K562 (cell line): ENCODE results near the gene GIGYF1. TPM values are rescaled to one million over a fixed set of nuclear protein-coding genes. Genes with fewer than 3 reads are reported as not detected.

Experiments used
- ARHGAP35 ChIP-seq: fragments of 450-650 bp; IDR thresholded peaks from 2 replicates; pipeline ENCODE4 v1.6.1; 2018; ENCODE audit not compliant: partially characterized antibody
- ARID4B ChIP-seq: sonication (generic); formaldehyde crosslinking; IDR thresholded peaks from 2 replicates; pipeline ENCODE4 v1.8.0; 2022; ENCODE audit warnings: mild to moderate bottlenecking, missing genetic modification reagents
- ETS1 ChIP-seq: conservative IDR thresholded peaks from 2 replicates; pipeline ENCODE4 v1.6.1; 2011; ENCODE audit warnings: low read depth, mild to moderate bottlenecking, low read length; ENCODE audit not compliant: control insufficient read depth
- NR4A1 ChIP-seq, 2 experiments: fragments of 250-450 bp in 1 of 2; fragments of 450-650 bp in 1 of 2; sonication (Bioruptor Pico) in 1 of 2; IDR thresholded peaks; 2 replicates each; pipeline versions ENCODE4 v1.4.0 to v1.6.1; 2016 to 2020; ENCODE audit warnings: mild to moderate bottlenecking in 2 of 2, missing compliant biosample characterization in 1 of 2, missing genetic modification characterization in 1 of 2, moderate library complexity in 1 of 2
- POLR2A ChIP-seq: fragments of 450-650 bp; conservative IDR thresholded peaks from 2 replicates; pipeline ENCODE4 v1.6.1; 2016
- POLR2G ChIP-seq: fragments of 200-400 bp; formaldehyde crosslinking; IDR thresholded peaks from 2 replicates; pipeline ENCODE4 v1.6.1; 2017; ENCODE audit warnings: low read depth, mild to moderate bottlenecking, antibody characterized with exemption, low read length, moderate library complexity
- RBBP5 ChIP-seq: fragments of 200-600 bp; sonication (generic); IDR thresholded peaks from 2 replicates; pipeline ENCODE4 v1.6.1; 2012; ENCODE audit warnings: borderline replicate concordance, mild to moderate bottlenecking, low read length, control low read depth, inconsistent platforms; ENCODE audit not compliant: insufficient read depth, poor library complexity, severe bottlenecking
- RBM22 ChIP-seq: fragments of 200-400 bp; formaldehyde crosslinking; IDR thresholded peaks from 2 replicates; pipeline ENCODE4 v1.6.1; 2018; ENCODE audit warnings: low read length, low read depth; ENCODE audit not compliant: poor library complexity, severe bottlenecking
- SAP30 ChIP-seq: fragments of 200-600 bp; sonication (generic); IDR thresholded peaks from 2 replicates; pipeline ENCODE4 v1.6.1; 2012; ENCODE audit warnings: borderline replicate concordance, low read depth, mild to moderate bottlenecking, moderate library complexity, low read length, control low read depth, inconsistent platforms; ENCODE audit not compliant: insufficient read depth, poor library complexity, severe bottlenecking
- SLC30A9 ChIP-seq: fragments of 250-450 bp; sonication (Bioruptor Pico); IDR thresholded peaks from 2 replicates; pipeline ENCODE4 v1.8.0; 2022; ENCODE audit warnings: mild to moderate bottlenecking, moderate library complexity
- VEZF1 ChIP-seq: fragments of 200-800 bp; sonication (Bioruptor generic); IDR thresholded peaks from 2 replicates; pipeline ENCODE4 v1.6.1; 2017; ENCODE audit warnings: missing genetic modification characterization, missing compliant biosample characterization
- ZNF639 ChIP-seq, 2 experiments: fragments of 200-800 bp in 1 of 2; sonication (Bioruptor generic) in 1 of 2; sonication (generic) in 1 of 2; formaldehyde crosslinking in 1 of 2; IDR thresholded peaks in 1 of 2; conservative IDR thresholded peaks in 1 of 2; 2 replicates each; pipeline versions ENCODE4 v1.5.0 to v1.6.1; 2016 to 2020; ENCODE audit warnings: missing compliant biosample characterization in 1 of 2, missing genetic modification characterization in 1 of 2, missing genetic modification reagents in 1 of 2
- polyA plus RNA-seq, 8 experiments: library from polyadenylated mRNA; depleted of rRNA in 4 of 8; stranded (reverse) in 5 of 8; unstranded in 3 of 8; fragments of >200 nt; fragmentation: Nextera tagmentation in 2 of 8; fragmentation: Illumina TruSeq in 1 of 8; extraction: Ambion mirVana in 2 of 8; extraction: Trizol in 1 of 8; gene quantifications; 2 replicates each; pipeline versions ENCODE4 v1.2.1 to v1.2.3, GENCODE V29; 2011 to 2014; ENCODE audit warnings: inconsistent platforms in 1 of 8, missing spikeins in 1 of 8
- total RNA-seq, 7 experiments: library from RNA; depleted of rRNA in 6 of 7; stranded (reverse); fragments of >200 nt in 6 of 7; fragmentation: Illumina TruSeq in 2 of 7; extraction: Trizol in 2 of 7; gene quantifications; 2 replicates each; pipeline versions ENCODE4 v1.2.1 to v1.2.3, GENCODE V29; 2011 to 2021; ENCODE audit warnings: low replicate concordance in 1 of 7
- TF ChIP-seq, protein P1 (sequence below), 2 experiments: IDR thresholded peaks; 2 replicates each; pipeline ENCODE4 v1.6.1; 2012; ENCODE audit warnings: improper control_type of control experiment in 2 of 2, low read depth in 2 of 2, low read length in 2 of 2, borderline replicate concordance in 1 of 2

The GIGYF1 gene
- total and polyA plus RNA-seq, 9 of the 15 experiments (the other 6 are each of a cell fraction or from before 2014, with no cell fraction given), result 0.56 to 76.2 (median 16.8) TPM

DNA sequence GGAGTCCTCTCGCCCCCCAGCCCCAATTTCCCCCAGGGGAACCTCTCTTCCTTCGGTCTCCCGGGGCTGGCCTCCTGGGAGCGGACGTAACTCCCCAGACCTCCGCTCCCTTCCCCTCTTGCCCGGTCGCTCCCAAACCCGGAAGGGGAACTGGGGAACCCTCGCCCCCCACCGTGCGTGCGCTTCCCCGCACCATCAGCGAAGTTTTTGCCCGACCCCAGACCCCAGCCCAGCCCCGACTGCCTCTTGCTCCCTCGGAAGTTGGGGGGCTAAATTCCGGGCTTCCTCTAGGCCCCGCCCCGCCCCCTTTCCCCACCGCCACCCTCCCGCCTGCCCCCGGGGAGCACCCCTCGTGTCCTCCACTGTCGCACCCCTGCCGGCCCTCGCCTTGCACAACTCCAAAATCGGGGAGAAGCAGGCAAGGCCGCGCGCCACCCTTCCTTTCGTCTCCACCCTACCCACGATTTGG is 20.1 kb downstream of the GIGYF1 start (continued):
- 0 out of 2 replicates have a peak, but pooled peaks have one; percentile 17 for TF ChIP-seq ETS1
- TF ChIP-seq RBBP5, result peak; percentile 26
- TF ChIP-seq SLC30A9 (CRISPR knock-in tag), result peak; percentile 59; the same call in 1 of the 2 replicates
- TF ChIP-seq POLR2A, result peak; percentile 10; the same call in 1 of the 2 replicates
- TF ChIP-seq ARID4B (CRISPR knock-in tag), result peak; percentile 5
- TF ChIP-seq SAP30, result peak; percentile 39
- TF ChIP-seq, protein P1, sequence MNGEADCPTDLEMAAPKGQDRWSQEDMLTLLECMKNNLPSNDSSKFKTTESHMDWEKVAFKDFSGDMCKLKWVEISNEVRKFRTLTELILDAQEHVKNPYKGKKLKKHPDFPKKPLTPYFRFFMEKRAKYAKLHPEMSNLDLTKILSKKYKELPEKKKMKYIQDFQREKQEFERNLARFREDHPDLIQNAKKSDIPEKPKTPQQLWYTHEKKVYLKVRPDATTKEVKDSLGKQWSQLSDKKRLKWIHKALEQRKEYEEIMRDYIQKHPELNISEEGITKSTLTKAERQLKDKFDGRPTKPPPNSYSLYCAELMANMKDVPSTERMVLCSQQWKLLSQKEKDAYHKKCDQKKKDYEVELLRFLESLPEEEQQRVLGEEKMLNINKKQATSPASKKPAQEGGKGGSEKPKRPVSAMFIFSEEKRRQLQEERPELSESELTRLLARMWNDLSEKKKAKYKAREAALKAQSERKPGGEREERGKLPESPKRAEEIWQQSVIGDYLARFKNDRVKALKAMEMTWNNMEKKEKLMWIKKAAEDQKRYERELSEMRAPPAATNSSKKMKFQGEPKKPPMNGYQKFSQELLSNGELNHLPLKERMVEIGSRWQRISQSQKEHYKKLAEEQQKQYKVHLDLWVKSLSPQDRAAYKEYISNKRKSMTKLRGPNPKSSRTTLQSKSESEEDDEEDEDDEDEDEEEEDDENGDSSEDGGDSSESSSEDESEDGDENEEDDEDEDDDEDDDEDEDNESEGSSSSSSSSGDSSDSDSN (IDR thresholded peaks at IDR 0.05; ENCODE audit: borderline replicate concordance in 1 of 2, low read depth in 2 of 2, low read length in 2 of 2), result 0 out of 4 replicates have a peak, but pooled peaks of 1 of the 2 experiments have one; percentile 27
- peak in 1 of 2 experiments; percentile 75; a peak in 2 of 4 replicates for TF ChIP-seq ZNF639 (CRISPR knock-in tag; conservative IDR thresholded peaks at IDR 0.05 in 1 of 2, IDR thresholded peaks at IDR 0.05 in 1 of 2)
- TF ChIP-seq ARHGAP35, result no peak
- TF ChIP-seq NR4A1 (CRISPR knock-in tag; IDR thresholded peaks at IDR 0.05), result no peak
- TF ChIP-seq NR4A1 (tag; IDR thresholded peaks at IDR 0.05), result 0 out of 2 replicates have a peak, but pooled peaks have one; percentile 12
- TF ChIP-seq VEZF1 (CRISPR knock-in tag), result peak; percentile 39
- TF ChIP-seq RBM22, result peak; percentile 1
- peak; percentile 2; the same call in 1 of the 2 replicates for TF ChIP-seq POLR2G
